GM19035 (cell line): ENCODE results near the gene UNC13C.

ENCODE experiments used
- ATAC-seq: cut with Tn5 transposase; IDR thresholded peaks from one replicate; pipeline ENCODE4 v1.9.1; 2021; ENCODE audit not compliant: unreplicated experiment

The UNC13C gene

GRCh38 chr15:54556231-54556630 is 578.0 kb downstream of the UNC13C start:
- no peak for ATAC-seq

- ATAC-seq = no peak
Measured at GRCh38 chr15:54559405-54560069, 581.3 kb downstream of the UNC13C start.

GRCh38 chr15:54560417-54560816 is 582.2 kb downstream of the UNC13C start:
- no peak for ATAC-seq

GRCh38 chr15:54564166-54564565 is 585.9 kb downstream of the UNC13C start:
- no peak for ATAC-seq

GRCh38 chr15:54566654-54567053 is 588.4 kb downstream of the UNC13C start:
- ATAC-seq = no peak

- no peak for ATAC-seq
Measured at GRCh38 chr15:54567408-54568035, 589.3 kb downstream of the UNC13C start.

- ATAC-seq = no peak
Measured at GRCh38 chr15:54568381-54568780, 590.1 kb downstream of the UNC13C start.

- ATAC-seq = no peak
Measured at GRCh38 chr15:54571576-54571975, 593.3 kb downstream of the UNC13C start.

- no peak for ATAC-seq
Measured at GRCh38 chr15:54575586-54575985, 597.3 kb downstream of the UNC13C start.

- no peak for ATAC-seq
Measured at GRCh38 chr15:54576298-54576935, 598.2 kb downstream of the UNC13C start.

GRCh38 chr15:54577476-54578250 is 599.4 kb downstream of the UNC13C start:
- no peak for ATAC-seq

- no peak for ATAC-seq
Measured at GRCh38 chr15:54579855-54580254, 601.6 kb downstream of the UNC13C start.

- ATAC-seq = no peak
Measured at GRCh38 chr15:54580643-54581042, 602.4 kb downstream of the UNC13C start.

- ATAC-seq = peak; percentile 86
Measured at GRCh38 chr15:54582863-54583643, 604.8 kb downstream of the UNC13C start.

- ATAC-seq = no peak
Measured at GRCh38 chr15:54585063-54585462, 606.8 kb downstream of the UNC13C start.

- ATAC-seq = no peak
Measured at GRCh38 chr15:54594115-54594514, 615.9 kb downstream of the UNC13C start.

GRCh38 chr15:54599386-54599785 is 621.1 kb downstream of the UNC13C start:
- no peak for ATAC-seq

- no peak for ATAC-seq
Measured at GRCh38 chr15:54605043-54605442, 626.8 kb downstream of the UNC13C start.

- ATAC-seq = no peak
Measured at GRCh38 chr15:54605556-54605955, 627.3 kb downstream of the UNC13C start.

GRCh38 chr15:54608876-54609835 is 630.9 kb downstream of the UNC13C start:
- no peak for ATAC-seq
